ENCODE measurements around the gene ZNF891. TPM values are rescaled to one million over a fixed set of nuclear protein-coding genes. Genes with fewer than 3 reads are reported as not detected.

Gene ZNF891
- 0.89 and 1.4 TPM in 2 replicates for total RNA-seq

DNA sequence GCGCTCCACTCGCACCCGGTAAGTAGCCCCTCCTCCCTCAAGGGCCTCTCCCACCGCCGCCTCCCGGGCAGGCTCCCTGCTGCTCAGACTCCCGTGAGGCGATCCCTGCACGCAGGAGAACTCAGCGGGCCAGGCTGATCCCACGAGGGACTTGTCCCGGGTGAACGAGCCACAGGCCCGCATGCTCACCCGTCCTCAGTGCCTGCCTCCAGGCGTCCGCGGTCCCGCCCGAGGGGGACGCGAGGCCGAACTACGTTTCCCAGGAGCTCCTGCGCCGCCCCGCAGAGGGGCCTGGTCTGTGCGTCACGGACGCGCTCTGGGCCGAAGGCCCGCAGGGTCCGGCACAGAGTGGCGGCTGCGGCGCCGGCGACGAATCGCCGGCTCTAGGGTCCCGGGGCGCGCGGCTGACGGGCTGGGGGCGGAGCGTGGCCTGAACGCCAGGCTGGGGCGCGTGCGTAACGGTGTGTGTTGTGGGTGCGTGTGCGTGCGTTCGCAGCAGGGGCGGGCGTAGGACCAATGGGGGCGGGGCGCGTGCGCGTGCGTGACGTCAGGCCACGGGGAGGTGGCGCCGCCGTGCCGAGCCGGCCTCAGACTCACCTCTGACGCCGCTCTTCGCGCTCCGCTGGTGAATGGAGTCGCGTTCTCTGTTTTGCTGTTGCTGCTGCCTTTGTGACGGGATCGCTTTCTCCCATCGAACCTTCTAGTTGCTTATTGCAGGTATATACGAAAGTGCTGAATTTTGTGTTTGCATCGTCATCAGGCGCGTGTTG lies at the start of gene ZNF891, which contains the start of gene ZNF10:
Gene ZNF891 (minus strand): TSS at position 237 of the 770 bp plus-strand sequence. CDS start 8,356 bp downstream, outside the sequence.
Gene ZNF10 (plus strand): TSS at position 590 of the 770 bp plus-strand sequence. CDS start 13,866 bp downstream, outside the sequence.

DNA sequence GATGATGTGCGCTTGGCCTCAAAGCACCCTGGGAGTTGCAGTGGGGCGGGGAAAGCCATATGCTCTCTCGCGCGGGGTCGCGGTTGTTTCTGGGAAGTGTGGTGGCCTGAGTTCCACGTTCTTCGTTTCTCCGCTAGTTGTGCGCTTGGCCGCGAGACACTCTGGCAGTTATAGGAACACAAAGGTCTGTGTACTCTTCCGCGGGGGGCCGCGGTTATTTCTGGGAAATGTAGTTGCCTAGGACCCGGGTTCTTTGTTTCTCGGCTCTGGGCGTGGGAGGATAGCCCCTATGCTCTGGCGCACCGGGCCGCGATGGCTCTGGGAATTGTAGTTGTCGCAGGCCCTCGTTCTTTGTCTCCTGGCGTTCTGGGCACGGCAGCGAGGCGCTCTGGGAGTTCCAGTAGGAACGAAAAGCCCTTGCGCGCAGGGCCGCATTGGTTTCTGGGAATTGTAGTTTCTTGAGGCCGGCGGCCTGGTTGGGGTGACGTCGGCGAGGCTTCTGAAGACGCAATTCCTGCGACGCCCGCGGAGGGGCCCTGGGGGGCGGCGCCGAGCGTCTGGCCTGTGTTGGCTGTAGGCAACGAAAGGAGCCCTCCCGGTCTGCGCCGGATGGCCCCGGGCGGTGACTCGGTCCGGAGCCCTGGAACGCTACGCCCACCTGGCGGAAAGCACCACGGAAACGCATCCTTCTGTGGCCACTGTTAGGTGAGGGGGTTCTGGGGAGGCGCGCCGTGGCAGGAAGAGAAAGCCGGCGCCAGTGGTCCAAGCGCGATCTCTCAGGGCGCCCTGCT lies 49.5 kb downstream of the ZNF891 start, which contains the start of gene ZNF140:
Gene ZNF140 (plus strand): TSS at position 556 of the 791 bp plus-strand sequence. CDS start 398 bp downstream, outside the sequence.

Other genes starting within 250 kb of the ZNF891 start
- gene CHFR, start 242.7 kb downstream of the ZNF891 start, total RNA-seq, result 33.0 and 52.1 TPM in 2 replicates
- 13.7 and 19.7 TPM in 2 replicates for gene ZNF605, start 174.0 kb downstream of the ZNF891 start, total RNA-seq
- 16.2 and 16.6 TPM in 2 replicates for gene ZNF26, start 143.9 kb downstream of the ZNF891 start, total RNA-seq
- gene ZNF84, start 92.8 kb downstream of the ZNF891 start, total RNA-seq, result 23.2 and 29.0 TPM in 2 replicates
- gene ZNF140, start 49.4 kb downstream of the ZNF891 start, total RNA-seq, result 19.9 and 21.6 TPM in 2 replicates
- 8.6 and 12.8 TPM in 2 replicates for gene ZNF10, start 353 bp upstream of the ZNF891 start, total RNA-seq
- gene ZNF268, start 51.2 kb upstream of the ZNF891 start, total RNA-seq, result 25.2 and 30.6 TPM in 2 replicates
- not detected in 2 replicates for gene ANHX, start 105.6 kb upstream of the ZNF891 start, total RNA-seq